HCT116 (cell line): ENCODE measurements around the gene NME2. TPM values are rescaled to one million over a fixed set of nuclear protein-coding genes. Genes with fewer than 3 reads are reported as not detected.

Source experiments
- ATAC-seq: fragments of 200-7000 bp; cut with Tn5 transposase; 2 replicates; pipeline ENCODE4 v1.9.1; 2020; ENCODE audit warnings: mild to moderate bottlenecking, moderate library complexity
- BruUV-seq: library from RNA; stranded (reverse); fragments of 400-500 nt; replicated peaks from 2 replicates; lab custom pipeline; 2021; lab: Mats Ljungman, UMichigan
- CTCF ChIA-PET: fragments of 300-600 bp; sonication (Branson Sonifier 250); formaldehyde crosslinking; loops from one replicate; lab custom pipeline; 2021; ENCODE audit warnings: antibody characterized with exemption; lab: Charles Lee
- POLR2A ChIA-PET: fragments of 300-600, 350-600 bp; sonication (Branson Sonifier 250); formaldehyde crosslinking; loops from one replicate; lab custom pipeline; 2021; ENCODE audit warnings: antibody characterized with exemption; lab: Charles Lee
- RAD21 ChIA-PET, 2 experiments: fragments of 300-600 bp; sonication (Branson Sonifier 250); formaldehyde crosslinking; loops; one replicate each; lab custom pipeline; 2023; ENCODE audit warnings: low total read pairs in 2 of 2; ENCODE audit not compliant: uncharacterized antibody in 2 of 2, unreplicated experiment in 2 of 2, low non-redundant PET in 1 of 2; lab: Charles Lee
- DNase-seq: peaks from one replicate; pipeline ENCODE4 v3.0.0-alpha.2; 2010; ENCODE audit warnings: low read depth, low spot score
- H2AFZ ChIP-seq: fragments of 200-600 bp; shearing (Covaris generic), sonication (generic); 2 replicates; pipeline ENCODE4 v1.6.1; 2017; ENCODE audit warnings: low read depth, mixed run types, mixed read lengths, antibody characterized with exemption, low read length; ENCODE audit not compliant: poor library complexity, severe bottlenecking
- H3K27ac ChIP-seq: 2 replicates; pipeline ENCODE4 v1.5.1; 2012; ENCODE audit warnings: low read depth, low read length
- H3K27me3 ChIP-seq: fragments of 200-600 bp; sonication (generic); 2 replicates; pipeline ENCODE4 v1.6.1; 2016; ENCODE audit warnings: mixed run types, low read length, mixed read lengths; ENCODE audit not compliant: insufficient read depth
- H3K36me3 ChIP-seq, 2 experiments: fragments of 200-500 bp in 1 of 2; fragments of 200-600 bp in 1 of 2; sonication (Bioruptor generic) in 1 of 2; sonication (generic) in 1 of 2; 2 replicates each; pipeline versions ENCODE4 v1.5.1 to v1.6.1; 2014 to 2016; ENCODE audit warnings: low read length in 2 of 2, inconsistent platforms in 1 of 2, mixed read lengths in 1 of 2, mixed run types in 1 of 2; ENCODE audit not compliant: insufficient read depth in 2 of 2, control insufficient read depth in 1 of 2
- H3K4me1 ChIP-seq, 2 experiments: fragments of 200-600 bp in 1 of 2; sonication (generic) in 1 of 2; 2 replicates each; pipeline versions ENCODE4 v1.5.1 to v1.6.1; 2012 to 2017; ENCODE audit warnings: low read length in 2 of 2, inconsistent platforms in 1 of 2, mild to moderate bottlenecking in 1 of 2, mixed read lengths in 1 of 2, mixed run types in 1 of 2, moderate library complexity in 1 of 2; ENCODE audit not compliant: insufficient read depth in 2 of 2, control insufficient read depth in 1 of 2
- H3K4me2 ChIP-seq: fragments of 200-600 bp; sonication (generic); 2 replicates; pipeline ENCODE4 v1.6.1; 2017; ENCODE audit warnings: mixed run types, low read length, mixed read lengths
- H3K4me3 ChIP-seq, 2 experiments: fragments of 200-600 bp in 1 of 2; sonication (generic) in 1 of 2; replicated peaks in 1 of 2; 2 replicates each; pipeline ENCODE4 v1.5.1; 2011 to 2016; ENCODE audit warnings: low read length in 2 of 2, control low read depth in 1 of 2, low read depth in 1 of 2, mild to moderate bottlenecking in 1 of 2, mixed read lengths in 1 of 2, mixed run types in 1 of 2
- H3K79me2 ChIP-seq: fragments of 200-600 bp; sonication (generic); 2 replicates; pipeline ENCODE4 v1.6.1; 2017; ENCODE audit warnings: mild to moderate bottlenecking, mixed run types, low read length, moderate library complexity, mixed read lengths; ENCODE audit not compliant: insufficient read depth
- H3K9ac ChIP-seq: fragments of 200-600 bp; sonication (generic); 2 replicates; pipeline ENCODE4 v1.6.1; 2016; ENCODE audit warnings: low read length, mixed read lengths
- H3K9me2 ChIP-seq: fragments of 200-600 bp; sonication (generic), shearing (Covaris generic); 2 replicates; pipeline ENCODE4 v1.6.1; 2017; ENCODE audit warnings: mixed run types, mild to moderate bottlenecking, moderate library complexity; ENCODE audit not compliant: insufficient read depth
- H3K9me3 ChIP-seq, 2 experiments: fragments of 200-500 bp in 1 of 2; fragments of 200-600 bp in 1 of 2; sonication (Bioruptor generic) in 1 of 2; sonication (generic) in 1 of 2; 2 replicates each; pipeline ENCODE4 v1.6.1; 2014 to 2017; ENCODE audit warnings: low read length in 2 of 2, mixed read lengths in 2 of 2, inconsistent platforms in 1 of 2, low read depth in 1 of 2, mild to moderate bottlenecking in 1 of 2, mixed run types in 1 of 2, moderate library complexity in 1 of 2; ENCODE audit not compliant: control insufficient read depth in 1 of 2, insufficient read depth in 1 of 2
- H4K20me1 ChIP-seq: fragments of 200-600 bp; sonication (generic), shearing (Covaris generic); 2 replicates; pipeline ENCODE4 v1.6.1; 2017; ENCODE audit warnings: mixed run types, mild to moderate bottlenecking, moderate library complexity; ENCODE audit not compliant: insufficient read depth
- ELF1 ChIP-seq: IDR thresholded peaks from 2 replicates; pipeline ENCODE4 v1.6.1; 2012; ENCODE audit warnings: low read depth, borderline replicate concordance
- EZH2 ChIP-seq: fragments of 200-600 bp; sonication (generic); IDR thresholded peaks from 2 replicates; pipeline ENCODE4 v1.6.1; 2017; ENCODE audit warnings: antibody characterized with exemption, mixed run types
- FOSL1 ChIP-seq: IDR thresholded peaks from 2 replicates; pipeline ENCODE4 v1.6.1; 2012; ENCODE audit warnings: low read depth
- JUND ChIP-seq: IDR thresholded peaks from 2 replicates; pipeline ENCODE4 v1.6.1; 2012
- POLR2A ChIP-seq: IDR thresholded peaks from 2 replicates; pipeline ENCODE4 v1.7.0; 2011; ENCODE audit warnings: borderline replicate concordance; ENCODE audit not compliant: insufficient read depth, insufficient read length; ENCODE audit errors: extremely low read depth
- SIN3A ChIP-seq: IDR thresholded peaks from 2 replicates; pipeline ENCODE4 v1.6.1; 2012; ENCODE audit warnings: low read depth
- SP1 ChIP-seq: IDR thresholded peaks from 2 replicates; pipeline ENCODE4 v1.6.1; 2012; ENCODE audit warnings: low read depth
- ZFX ChIP-seq: fragments of 450-650 bp; IDR thresholded peaks from 2 replicates; pipeline ENCODE4 v1.6.1; 2017
- intact Hi-C: fragments of 100-400 bp; cut with micrococcal nuclease; formaldehyde crosslinking; loops from 2 replicates; pipeline ENCODE4 v1.10.0; 2022
- total RNA-seq: library from RNA; stranded (reverse); gene quantifications from one replicate; pipeline ENCODE4 v1.2.1, GENCODE V29; 2021; ENCODE audit not compliant: unreplicated experiment
- TF ChIP-seq, protein P1 (sequence below): IDR thresholded peaks from 2 replicates; pipeline ENCODE4 v1.6.1; 2012
- TF ChIP-seq, protein P2 (sequence below): IDR thresholded peaks from 2 replicates; pipeline ENCODE4 v1.6.1; 2011; ENCODE audit warnings: mild to moderate bottlenecking, low read length, moderate library complexity; ENCODE audit not compliant: insufficient replicate concordance; ENCODE audit errors: extremely low read depth

NME2 gene
- total RNA-seq, 1 experiment from 2014 or later, result 1,287 TPM

DNA sequence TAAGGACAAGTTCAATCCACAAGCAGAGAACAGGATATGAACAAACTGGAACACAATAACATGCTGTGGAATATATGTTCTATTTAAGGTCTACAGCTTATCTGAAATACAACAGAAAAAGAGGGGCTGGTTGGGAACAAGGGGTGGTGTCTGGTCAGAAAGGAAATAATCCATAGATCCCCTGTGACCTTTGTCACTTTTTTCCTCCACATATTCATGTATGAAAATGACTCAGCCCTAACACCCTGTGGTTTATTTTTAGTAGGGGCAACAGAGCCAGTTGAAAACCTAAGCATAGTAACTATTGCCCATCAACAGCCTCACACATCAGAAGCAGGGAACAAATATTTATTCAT, 33.3 kb upstream of the NME2 start:
- no TSS peak for BruUV-seq
- Histone ChIP-seq H3K9ac (0 out of 2 replicates have a peak overlapping the region, but pooled peaks have one; percentile 2), H3K4me2 (peak overlapping the region; percentile 59), H3K9me3 (no peaks in the 10 kb centered on the region), H3K4me3 (peak overlapping the region in 1 of 2 experiments; percentile 10; a peak in 2 of 4 replicates), H3K4me1 (peaks cover 10 to 25% of the 10 kb centered on the region in 2 experiments), H2AFZ (peak overlapping the region; percentile 36), H3K79me2 (no peaks in the 10 kb centered on the region), H3K27me3 (no peaks in the 10 kb centered on the region), H3K36me3 (no peaks in the 10 kb centered on the region), H3K27ac (no peak overlapping the region), H4K20me1 (no peaks in the 10 kb centered on the region), H3K9me2 (no peaks in the 10 kb centered on the region)
- RAD21 ChIA-PET, result no interaction called here
- no peak for DNase-seq
- POLR2A ChIA-PET, result interaction anchor here (0.8 to 1.8 kb wide), 3 partner anchors 9 to 12 kb away, joined by 4 to 6 read pairs (median 5); partner anchors contain the start of gene SPAG9
- ATAC-seq, result peak; percentile 61
- intact Hi-C loops, result no loop called here
- TF ChIP-seq, protein P1, sequence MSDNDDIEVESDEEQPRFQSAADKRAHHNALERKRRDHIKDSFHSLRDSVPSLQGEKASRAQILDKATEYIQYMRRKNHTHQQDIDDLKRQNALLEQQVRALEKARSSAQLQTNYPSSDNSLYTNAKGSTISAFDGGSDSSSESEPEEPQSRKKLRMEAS, result no peak
- TF ChIP-seq POLR2A, result no peak
- no peak for TF ChIP-seq ZFX
- TF ChIP-seq, protein P2, sequence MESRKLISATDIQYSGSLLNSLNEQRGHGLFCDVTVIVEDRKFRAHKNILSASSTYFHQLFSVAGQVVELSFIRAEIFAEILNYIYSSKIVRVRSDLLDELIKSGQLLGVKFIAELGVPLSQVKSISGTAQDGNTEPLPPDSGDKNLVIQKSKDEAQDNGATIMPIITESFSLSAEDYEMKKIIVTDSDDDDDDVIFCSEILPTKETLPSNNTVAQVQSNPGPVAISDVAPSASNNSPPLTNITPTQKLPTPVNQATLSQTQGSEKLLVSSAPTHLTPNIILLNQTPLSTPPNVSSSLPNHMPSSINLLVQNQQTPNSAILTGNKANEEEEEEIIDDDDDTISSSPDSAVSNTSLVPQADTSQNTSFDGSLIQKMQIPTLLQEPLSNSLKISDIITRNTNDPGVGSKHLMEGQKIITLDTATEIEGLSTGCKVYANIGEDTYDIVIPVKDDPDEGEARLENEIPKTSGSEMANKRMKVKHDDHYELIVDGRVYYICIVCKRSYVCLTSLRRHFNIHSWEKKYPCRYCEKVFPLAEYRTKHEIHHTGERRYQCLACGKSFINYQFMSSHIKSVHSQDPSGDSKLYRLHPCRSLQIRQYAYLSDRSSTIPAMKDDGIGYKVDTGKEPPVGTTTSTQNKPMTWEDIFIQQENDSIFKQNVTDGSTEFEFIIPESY, result no peak
- peak; percentile 43; the same call in 1 of the 2 replicates for TF ChIP-seq FOSL1
- TF ChIP-seq SP1, result 0 out of 2 replicates have a peak, but pooled peaks have one; percentile 13
- no peak for TF ChIP-seq EZH2
- TF ChIP-seq JUND, result peak; percentile 41
- no peak for TF ChIP-seq SIN3A
- no peak for TF ChIP-seq ELF1
- TF ChIP-seq, all 23 proteins: peak for 3
- CTCF ChIA-PET, result interaction anchor here (1.5 kb wide), 1 partner anchor 20 kb away, joined by 4 read pairs; the partner anchor contains the start of gene NME1
